CD4-positive, alpha-beta T cell treated with Interleukin-17A for 1 hour (primary cell): ENCODE measurements around the gene C16orf90.
"Not testable (repeated sequence)": the region's sequence is repeated elsewhere in the genome, so short reads cannot be mapped to it uniquely, and the experiment has no call there.

Experiments
- DNase-seq: peaks from one replicate; pipeline ENCODE4 v3.0.0-alpha.2; 2020

The C16orf90 gene

GRCh38 chr16:3511286-3512180 is 16.2 kb upstream of the C16orf90 start:
- DNase-seq: no peak

DNA sequence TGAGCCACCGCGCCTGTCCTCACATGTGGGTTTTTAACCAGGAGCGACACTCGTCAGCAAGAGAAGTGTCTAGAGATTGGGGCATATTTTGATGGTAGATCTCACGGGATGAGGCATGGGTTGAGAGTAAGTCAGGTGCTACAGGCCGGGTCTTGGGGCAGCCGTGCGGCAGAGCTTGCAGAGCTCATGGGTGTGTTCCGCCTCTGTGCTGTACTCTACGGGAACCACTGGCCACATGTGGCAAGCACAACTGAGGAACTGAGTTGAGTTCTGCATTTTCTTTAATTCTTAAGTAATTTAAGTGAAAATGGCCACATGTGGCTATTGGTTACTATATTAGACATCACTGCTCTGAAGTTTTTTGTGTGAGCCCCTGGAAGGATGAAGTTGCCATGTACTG is 15.1 kb upstream of the C16orf90 start:
- DNase-seq: no peak

DNA sequence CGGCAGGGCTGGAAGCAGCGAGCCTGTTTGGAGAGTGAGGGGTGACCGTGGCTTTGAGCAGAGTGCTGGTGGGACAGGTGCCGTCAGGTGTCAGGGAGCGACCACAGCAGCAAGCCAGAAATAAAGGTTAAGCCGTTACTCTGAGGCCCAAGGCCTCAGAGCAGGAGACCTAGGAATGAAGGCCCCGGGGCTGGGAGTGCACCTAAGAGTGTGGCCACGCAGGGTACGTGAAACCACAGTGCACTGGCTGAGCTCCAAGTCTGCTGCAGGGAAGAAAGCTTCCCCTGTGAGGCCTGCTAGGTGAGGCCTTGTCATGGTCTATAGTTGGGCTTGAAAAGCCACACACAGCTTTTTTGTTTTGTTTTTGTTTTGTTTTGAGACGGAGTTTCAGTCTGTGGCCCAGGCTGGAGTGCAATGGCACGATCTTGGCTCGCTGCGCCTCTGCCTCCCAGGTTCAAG is 14.2 kb upstream of the C16orf90 start:
- peak; percentile 80 for DNase-seq

DNA sequence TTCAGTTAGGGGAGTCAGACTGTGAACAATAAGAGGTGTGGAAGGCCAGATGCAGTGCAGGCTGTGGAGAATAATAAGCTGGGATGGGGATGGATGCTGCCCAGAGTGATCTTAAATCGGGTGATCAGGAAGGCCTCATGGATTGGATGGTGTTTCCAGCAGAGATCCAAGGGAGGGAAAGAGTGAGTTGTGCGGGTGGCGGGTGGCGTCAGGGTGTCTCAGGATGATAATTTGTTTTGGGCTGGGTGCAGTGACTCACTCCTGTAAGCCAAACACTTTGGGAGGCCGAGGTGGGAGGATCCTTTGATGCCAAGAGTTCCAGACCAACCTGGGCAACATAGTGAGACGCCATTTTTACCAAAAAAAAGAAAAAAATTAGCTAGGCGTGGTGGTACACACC is 13.4 kb upstream of the C16orf90 start:
- DNase-seq: no peak

GRCh38 chr16:3503523-3503922 is 8.2 kb upstream of the C16orf90 start:
- peak; percentile 75 for DNase-seq

GRCh38 chr16:3501783-3502400 is 6.6 kb upstream of the C16orf90 start:
- DNase-seq: no peak

DNA sequence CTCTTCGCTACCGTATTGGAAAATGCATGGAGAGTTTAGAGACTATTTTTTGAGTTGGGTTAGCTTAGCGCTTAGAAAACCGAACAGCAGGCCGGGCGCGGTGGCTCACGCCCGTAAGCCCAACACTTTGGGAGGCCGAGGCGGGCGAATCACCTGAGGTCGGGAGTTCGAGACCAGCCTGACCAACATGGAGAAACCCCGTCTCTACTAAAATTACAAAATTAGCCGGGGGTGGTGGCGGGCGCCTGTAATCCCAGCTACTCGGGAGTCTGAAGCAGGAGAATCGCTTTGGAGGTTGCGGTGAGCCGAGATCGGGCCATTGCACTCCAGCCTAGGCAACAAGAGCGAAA is 6.1 kb upstream of the C16orf90 start:
- DNase-seq: not testable (repeated sequence)

GRCh38 chr16:3498988-3499387 is 3.7 kb upstream of the C16orf90 start:
- DNase-seq: no peak

- no peak for DNase-seq
These were observed 2.5 kb upstream of the C16orf90 start for GRCh38 chr16:3497771-3498170.

DNA sequence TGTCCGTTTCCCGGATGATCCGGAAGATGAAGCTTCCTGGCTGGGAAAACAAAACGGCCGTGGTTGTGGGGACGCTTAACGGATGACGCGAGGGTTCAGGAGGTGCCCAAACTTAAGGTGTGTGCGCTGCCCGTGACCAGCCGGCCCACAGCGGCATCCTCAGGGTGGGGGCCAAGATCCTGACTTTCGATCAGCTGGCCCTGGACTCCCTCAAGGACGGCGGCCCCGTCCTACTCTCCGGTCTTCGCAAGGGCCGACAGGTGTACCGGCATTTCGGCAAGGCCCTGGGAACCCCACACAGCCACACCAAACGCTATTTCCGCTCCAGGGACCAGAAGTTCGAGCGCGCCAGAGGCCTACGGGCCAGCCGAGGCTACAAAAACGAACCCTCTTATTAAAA is 1.1 kb upstream of the C16orf90 start:
- DNase-seq: no peak

DNA sequence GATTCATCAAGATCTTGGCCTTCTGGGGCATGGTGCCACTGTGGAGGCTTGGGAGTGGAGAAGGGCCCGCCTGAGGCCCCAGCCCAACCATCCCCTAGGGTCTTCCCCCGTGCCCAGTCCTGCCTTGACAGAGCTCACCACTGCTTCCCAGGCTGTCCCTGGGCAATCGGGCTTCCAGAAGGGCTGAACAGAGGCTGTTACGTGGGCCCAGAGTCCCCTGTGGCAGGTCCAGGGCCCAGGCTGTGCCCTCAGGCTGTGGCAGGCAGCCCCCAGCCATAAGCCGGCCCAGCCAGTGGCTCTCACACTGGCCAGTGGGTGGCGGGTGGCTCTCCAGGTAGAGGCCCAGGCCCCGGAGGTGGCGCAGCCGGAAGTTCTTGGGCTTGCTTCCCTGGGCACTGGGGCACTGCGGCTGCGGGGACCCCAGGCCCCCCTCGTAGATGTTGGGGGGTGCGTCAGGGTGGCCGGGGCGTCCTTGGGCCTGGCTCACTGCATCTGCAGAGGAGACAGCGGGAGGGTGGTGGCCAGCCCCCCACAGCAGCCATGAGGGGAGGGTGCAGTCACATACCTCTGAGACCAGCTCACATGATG is 809 bp downstream of the C16orf90 start:
- DNase-seq: no peak

GRCh38 chr16:3492356-3492755 is 2.9 kb downstream of the C16orf90 start:
- no peak for DNase-seq

DNA sequence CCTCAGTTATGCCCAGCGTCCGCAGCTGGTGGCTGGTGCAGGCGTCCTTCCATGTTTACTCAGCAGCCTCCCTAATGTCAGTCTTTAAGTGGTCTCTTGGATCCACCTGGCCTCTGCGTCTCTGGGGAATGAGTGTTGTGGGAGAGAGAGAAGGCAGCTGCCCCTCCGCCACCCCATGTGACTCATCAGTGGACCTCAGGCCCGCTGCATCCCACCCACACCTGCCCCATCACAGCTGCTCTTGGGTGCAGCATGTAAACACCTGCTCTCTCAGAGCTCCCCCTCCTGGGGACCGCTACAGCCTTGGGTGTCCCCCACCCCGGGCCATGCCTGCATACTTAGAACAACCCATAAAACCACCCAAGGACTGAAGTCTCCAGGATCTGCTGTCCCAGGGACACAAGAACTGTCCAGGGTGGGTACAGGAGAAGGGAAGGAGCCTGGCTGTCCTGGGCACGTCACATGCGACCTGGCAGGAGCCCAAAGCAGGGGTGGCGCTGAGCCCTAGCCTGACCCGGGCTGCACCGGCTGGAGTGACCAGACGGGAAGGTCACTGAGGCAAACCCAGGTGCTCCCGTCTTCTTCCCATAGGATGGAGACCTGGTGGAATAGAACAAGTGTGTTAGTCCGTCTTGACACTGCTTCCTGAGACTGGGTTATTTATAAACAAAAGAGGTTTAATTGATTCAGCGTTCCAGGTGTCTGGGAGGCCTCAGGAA is 4.2 kb downstream of the C16orf90 start:
- no peak for DNase-seq

DNA sequence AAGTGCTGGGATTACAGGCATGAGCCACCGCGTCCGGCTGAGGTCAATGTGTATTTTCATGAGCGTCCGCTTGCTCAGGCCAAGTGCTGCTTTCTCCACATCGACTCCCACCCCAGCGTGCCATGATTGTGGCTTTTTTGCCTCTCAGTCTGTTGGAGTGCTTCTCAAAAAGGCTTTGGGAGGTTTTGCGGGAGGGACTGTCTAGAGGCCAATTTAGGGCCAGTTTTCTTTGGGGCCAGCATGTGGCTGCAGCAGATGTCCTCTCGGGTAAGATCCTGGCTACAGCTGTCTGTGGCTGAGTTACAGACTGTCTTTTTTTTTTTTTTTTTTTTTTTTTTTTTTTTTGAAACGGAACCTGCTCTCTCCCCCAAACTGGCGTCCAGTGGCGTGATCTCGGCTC is 6.5 kb downstream of the C16orf90 start:
- no peak for DNase-seq

- DNase-seq: no peak
These were observed 7.5 kb downstream of the C16orf90 start for GRCh38 chr16:3487521-3488410.

DNA sequence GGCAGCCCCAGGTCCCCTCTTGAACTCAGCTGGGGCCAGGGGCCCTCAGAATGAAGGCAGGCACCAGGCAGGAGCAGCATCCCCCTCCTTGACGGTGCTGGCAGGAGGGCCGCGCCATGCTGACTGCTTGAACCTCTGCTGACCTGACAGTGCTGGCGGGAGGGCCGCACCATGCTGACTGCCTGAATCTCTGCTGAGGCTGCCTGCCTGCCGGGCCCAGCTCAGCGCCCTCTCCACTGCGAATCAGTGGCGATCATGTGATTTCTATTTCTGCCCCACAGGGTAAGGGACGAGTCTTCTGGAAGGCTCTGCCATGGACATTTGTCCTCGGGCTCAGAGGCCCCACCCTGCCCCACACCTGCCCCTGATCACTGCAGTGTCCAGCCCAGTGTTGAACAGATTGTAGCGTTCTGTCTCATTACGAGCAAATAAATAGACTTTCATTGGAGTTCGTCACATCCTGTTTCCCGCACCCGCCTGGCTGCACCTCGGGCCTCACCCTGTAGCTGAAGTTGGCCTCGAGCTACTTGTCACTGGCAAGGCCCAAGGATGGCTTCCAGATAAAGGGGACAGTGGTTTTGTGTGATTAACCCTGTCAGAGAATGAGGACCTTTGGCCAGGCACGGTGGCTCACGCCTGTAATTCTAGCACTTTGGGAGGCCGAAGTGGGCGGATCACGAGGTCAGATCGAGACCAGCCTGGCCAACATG is 8.6 kb downstream of the C16orf90 start:
- DNase-seq: no peak

DNA sequence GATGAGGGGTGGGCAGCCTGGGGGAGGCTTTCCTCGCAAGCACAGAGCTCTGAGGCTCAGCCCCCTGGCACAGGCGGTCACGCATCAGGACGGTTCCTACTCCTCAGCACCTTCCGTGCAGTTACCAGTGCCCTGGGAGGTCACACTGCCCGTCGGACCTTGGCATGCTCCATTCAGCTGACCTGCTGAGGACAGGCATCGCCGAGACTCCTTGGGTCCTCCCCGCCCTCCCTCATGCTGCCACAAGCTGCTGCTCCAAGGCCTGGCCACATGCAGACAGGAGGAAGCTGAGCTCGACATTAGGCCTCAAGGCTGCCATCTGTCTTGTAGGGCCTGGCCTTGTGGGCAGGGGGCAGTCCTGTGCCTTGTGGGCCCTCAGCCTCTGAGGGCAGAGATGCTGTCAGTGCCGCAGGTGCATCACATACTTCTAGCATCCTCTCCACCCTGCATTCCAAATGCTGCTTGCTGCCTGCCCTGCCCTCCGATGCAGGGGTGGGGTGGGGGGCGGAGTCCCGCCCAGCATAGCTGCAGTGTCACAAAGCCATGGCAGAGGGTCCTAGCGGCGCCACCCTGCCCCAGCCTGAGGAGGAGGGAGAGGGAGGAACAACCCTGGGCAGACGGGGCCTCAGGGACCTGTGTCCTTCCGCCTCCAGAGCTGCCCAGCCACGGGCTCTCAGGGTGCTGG is 9.3 kb downstream of the C16orf90 start:
- no peak for DNase-seq

DNA sequence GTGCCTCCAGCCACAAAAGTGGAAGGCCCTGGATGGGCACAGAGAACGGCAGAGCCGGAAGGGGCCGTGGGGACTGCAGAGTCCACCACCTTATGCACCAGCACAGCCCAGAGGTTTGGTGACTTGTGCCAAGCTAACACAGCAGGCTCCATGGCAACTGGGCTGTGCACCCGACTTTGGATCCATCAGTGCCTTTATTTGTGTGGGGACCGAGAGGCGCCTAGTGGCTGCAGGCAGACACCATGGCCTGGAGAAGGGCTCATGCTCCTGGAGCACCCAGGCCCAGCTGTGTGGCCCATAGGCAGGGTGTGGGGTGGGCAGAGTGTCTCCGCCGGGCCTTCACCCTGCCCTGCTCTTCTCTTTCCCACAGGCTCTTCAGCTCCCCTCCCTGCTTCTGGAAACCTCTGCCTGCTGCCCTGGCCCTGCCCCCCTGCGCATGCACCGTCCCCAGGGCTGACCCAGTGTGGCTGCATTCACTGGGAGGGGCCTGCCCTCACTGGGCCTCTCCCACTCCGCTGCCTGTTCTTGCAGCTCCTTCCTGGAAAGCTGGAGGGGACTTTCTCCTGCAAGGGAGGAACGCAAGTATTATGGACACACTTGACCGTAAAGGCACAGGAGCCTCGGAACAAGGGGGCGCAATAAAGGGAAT is 10.1 kb downstream of the C16orf90 start:
- no peak for DNase-seq

- no peak for DNase-seq
These were observed 10.8 kb downstream of the C16orf90 start for GRCh38 chr16:3484318-3485096.
